GM18526 (cell line): ENCODE data around the gene MOXD1.

Experiments
- POLR2A ChIP-seq: IDR thresholded peaks from 3 replicates; pipeline ENCODE4 v1.6.1; 2011; ENCODE audit not compliant: insufficient read length; ENCODE audit errors: extremely low read depth

MOXD1 gene

DNA sequence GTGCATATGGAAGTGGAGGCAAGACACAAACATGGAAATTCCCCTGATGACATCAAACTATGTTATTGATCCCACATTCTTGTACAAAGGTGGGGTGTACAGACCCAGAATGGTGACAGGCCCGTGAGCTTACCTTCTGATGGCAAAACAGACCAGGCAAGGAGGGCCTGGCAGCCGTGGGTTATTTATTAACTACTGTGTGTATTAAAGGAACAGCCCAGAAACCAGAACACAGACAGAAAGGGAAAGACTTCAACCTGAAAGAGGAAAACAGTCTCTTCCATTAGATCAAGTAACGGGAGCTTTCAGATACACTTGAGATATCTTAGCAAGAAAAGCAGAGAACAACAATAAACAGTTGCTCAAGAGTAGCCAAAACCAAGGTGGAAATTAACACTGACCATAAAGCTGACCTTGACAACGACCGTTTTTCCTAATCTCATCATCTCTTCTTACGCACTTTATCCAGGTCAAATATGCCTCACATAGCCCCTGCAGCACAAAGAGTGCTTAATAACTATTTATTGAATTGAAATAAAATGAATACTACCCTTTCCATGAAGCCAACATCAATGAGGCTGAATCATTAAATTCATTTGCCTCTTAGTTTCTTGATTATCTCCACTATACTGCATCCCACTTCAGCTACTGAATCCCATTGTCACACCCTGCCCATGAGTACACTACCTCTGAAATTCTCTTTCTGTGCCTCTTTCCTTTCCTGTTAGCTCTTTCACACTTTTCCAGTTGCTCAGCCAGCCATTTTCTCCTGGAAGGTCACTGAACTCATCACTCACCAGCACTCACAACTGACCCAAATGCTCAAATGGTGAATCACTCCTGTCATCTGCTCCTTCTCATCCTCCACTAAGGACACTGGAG is 67.4 kb downstream of the MOXD1 start:
- TF ChIP-seq POLR2A: no peak

DNA sequence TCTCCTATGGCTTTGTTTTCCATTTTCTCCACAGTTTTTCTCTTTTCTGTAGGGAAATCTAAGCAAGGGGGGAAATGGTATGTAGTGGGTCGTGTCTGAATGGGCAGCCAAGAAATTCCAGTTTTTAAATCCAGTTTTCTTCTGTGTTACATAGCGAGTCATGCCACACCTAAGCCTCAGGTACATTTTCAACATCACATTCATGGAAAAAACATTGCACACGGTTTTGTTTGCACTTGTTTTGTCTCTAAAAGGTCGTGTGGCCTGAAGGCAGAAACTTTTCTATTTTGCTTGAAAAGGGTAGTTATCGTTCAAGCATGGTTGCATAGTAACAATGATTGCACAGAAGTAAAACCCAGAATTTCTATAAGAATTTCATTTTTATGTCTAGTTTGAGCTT is 70.5 kb downstream of the MOXD1 start:
- no peak for TF ChIP-seq POLR2A

DNA sequence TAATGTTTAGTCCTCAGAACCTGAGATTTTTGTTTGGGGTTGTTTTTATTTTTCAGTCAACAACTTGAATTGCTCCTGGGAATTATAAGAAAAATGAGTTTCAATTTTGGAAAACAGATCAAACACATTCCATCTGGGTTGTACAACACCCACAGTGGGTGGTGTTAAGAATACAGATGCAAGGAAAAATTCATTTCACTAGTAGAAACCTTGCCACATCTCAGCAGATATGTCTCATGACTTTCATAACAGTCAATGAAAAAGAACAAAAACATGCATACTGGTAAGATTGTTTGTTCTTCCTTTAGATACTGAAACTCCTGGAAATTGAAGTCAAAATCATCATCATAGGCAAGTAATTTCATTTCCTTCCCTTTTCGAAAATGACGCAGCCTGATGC is 78.9 kb downstream of the MOXD1 start:
- no peak for TF ChIP-seq POLR2A

DNA sequence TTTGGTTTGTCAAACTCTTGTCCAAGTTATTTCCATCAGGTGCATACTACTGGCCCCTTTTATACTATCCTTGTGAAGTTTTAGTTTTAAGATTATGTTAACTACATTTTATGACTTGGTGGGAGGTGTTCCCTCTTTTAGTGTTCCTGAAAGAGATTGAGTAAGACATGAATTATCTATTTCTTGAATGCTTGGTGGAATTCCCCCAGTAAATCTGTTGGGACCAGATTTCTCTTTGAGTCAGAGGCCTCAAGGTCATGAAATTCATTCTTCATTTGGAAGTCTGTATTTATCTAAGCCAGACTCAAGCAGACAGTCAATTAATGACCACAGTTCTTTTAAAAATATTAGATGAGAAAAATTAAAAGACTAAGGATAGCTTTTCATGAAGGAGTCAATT is 81.3 kb downstream of the MOXD1 start:
- TF ChIP-seq POLR2A: no peak

DNA sequence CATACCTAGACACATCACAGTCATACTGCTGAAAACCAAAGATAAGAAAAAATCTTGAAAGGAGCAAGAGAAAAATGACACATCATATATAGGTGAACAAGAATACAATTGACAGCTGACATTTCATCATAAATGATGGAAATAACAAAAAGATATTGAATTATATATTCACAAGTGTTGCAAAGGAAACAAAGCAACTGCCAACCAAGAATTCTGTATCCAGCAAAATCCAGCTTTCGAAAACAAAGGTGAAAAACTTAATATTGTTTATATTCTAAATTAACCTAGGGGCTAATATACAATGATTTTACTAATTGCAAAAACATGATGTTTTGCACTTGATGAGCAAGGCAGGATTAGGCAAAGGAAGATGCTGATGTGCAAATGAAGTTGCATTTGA is 84.3 kb downstream of the MOXD1 start:
- no peak for TF ChIP-seq POLR2A

DNA sequence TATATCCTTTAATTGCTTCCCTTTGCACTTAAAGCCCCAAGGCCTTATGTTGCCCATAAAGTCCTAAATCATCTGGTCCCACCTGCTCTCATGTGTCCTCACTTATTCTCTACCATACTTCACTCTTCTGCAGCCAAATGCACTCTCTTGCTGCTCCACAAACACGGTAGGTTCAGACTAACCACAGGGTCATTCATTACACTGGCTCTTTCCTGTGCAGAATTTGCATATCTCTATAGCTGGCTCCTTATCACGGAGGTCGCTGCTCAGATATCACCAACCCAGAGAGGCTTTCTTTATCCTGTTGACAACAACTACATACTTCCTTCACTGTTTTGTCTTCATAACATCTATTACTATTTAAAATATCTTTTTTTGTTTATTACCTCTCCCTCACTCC is 86.8 kb downstream of the MOXD1 start:
- no peak for TF ChIP-seq POLR2A

DNA sequence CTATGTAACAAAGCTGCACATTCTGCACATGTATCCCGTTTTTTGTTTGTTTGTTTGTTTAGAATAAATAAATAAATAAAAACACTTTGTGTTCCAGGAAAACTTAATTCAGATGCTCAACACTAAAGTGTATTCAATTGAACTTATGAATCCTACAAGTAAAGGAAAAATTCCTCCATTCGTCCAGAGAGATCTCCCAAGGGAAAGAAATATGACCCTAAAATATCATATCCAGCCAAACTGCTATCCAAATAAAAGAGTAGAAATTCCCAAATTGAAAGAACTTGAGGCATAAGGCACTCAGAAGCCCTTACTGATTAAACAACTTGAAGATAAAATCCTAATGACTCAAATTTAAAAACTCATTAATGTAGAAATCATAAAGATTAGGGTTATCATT is 90.4 kb downstream of the MOXD1 start:
- no peak for TF ChIP-seq POLR2A

DNA sequence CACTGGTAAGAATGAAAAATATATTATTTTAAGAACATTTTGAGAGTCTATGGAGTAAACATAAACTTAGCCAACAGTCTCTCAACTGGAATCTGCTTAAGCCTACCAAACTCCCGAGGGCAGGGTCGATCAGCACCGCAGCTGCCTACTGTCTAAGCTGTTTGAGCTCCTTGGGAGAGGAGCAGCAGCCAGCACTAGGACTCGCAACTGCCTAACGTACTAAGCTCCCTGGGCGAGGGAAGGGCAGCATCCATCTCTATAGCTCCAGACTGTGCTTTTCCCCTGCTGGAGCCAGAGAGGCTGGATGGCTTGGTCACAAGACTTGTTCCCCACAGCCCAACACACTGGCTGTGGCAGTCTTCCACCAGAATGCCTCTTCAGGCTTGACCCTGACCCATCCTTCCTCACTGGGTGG is 96.4 kb downstream of the MOXD1 start:
- TF ChIP-seq POLR2A: no peak

DNA sequence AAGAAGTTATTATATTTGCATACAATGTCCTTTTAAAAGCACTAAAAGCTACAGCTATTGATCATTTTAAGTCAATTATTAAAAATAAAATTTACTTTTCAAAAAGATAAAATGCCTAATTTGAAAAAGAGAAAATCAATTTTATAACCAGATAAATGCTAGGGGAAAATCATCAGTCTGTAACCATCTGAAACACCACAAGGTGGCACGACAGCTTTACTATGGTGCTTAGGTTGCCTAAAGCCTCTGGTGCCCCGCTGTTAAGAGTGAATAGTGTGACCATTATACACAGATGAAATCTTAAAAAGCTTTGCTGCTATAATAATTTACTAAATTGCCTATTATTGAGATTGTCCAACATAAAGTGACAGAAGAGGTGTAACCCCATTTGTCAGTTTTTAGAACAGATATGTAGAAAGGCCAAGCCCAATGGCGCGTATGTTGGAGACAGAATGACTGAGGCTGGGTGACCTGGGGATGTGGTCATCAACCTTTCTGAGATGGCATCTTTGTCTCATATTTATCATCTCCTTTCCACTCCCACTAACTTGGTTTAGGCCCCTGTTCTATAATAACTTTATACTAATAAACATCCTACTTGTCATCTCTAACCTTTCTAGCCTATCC is 100.8 kb downstream of the MOXD1 start:
- no peak for TF ChIP-seq POLR2A

DNA sequence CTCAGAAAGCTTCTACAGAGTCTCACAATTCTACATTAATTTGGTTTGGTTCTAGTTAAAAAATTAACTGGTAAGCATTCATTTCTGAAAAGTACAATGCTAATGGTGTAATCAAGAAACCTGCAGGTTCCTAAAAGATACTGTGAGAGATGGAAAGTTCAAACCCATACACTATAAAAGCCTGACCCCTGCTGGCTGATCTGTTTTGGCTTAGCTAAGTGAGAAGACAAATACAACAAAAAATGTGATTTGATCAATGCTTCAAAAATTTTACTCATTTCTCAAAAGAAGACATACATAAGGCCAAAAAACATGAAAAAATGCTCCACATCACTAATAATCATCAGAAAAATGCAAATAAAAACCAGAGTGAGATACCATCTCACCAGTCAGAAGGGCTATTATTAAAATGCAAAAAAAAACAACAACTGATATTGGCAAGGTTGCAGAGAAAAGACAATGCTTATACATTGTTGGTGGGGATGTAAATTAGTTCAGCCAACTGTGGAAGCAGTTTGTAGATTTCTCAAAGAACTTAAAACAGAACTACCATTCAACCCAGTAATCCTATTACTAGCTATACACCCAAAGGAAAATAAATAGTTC is 102.8 kb downstream of the MOXD1 start:
- no peak for TF ChIP-seq POLR2A

DNA sequence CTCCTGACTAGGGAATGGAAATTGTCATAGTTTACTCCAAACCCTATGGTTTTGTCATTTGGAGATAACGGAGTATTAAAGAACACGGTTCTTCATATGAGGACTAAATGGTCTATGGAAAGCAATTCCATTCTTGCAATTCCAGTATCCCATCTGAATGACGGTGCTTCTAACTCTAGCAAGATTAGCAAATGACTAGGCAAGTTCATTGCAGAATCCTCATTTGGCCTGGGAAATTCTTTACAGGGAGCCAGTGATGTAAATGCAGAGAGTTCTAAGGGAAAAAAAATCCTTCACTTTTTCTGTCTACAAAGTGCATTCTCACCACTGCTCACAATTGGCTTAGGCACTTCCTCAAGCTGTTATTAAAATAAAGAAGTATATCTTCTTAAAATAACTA is 111.5 kb downstream of the MOXD1 start:
- no peak for TF ChIP-seq POLR2A

DNA sequence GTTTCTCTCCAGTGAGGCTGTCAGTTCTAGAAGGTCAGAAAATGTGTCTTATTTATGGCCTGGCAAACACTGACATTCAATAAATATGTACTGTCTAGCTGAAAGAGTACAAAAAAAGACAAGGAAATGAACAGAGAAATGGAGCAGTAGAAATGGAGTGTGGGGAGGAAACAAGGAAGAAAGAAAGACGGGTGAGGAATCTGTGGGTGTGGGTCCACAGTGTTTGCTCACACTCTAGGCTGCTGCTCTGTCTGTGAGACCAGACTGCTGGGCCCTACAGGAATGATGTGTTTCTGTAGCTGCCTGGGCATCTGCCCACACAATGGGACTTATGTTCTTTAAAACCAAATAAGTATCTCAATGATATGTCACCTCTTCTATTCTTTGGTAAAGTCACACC is 114.2 kb downstream of the MOXD1 start:
- TF ChIP-seq POLR2A: no peak

DNA sequence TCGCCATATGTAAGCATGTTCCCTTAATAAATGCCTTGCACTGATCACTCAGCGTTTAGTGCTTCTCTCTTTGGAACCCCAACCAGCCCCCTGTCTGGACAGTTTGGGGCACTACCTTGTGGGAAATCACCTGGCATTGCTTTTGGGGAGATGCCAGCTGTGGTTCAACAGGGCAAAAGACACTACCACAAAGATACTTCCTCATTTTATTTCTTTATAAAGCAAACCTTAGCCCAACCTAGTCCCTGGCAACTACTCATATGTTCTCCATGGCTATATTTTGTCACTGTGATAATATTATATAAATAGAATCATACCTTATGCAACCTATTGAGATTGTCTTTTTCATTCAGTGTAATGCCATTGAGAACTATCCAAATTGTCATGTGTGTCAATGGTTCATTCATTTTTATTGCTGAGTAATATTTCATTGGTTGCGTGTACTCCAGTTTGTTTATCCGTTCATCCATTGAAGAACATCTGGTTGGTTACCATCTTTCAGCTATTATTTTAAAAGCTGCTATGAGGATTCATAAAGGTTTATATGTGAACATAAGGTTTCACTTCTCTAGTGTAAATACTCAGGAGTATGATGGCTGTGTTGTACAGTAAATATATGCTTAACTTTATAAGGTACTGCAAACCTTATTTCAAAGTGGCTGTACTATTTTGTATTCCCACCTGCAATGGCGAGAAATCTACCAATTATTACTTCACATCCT is 114.8 kb downstream of the MOXD1 start:
- no peak for TF ChIP-seq POLR2A

DNA sequence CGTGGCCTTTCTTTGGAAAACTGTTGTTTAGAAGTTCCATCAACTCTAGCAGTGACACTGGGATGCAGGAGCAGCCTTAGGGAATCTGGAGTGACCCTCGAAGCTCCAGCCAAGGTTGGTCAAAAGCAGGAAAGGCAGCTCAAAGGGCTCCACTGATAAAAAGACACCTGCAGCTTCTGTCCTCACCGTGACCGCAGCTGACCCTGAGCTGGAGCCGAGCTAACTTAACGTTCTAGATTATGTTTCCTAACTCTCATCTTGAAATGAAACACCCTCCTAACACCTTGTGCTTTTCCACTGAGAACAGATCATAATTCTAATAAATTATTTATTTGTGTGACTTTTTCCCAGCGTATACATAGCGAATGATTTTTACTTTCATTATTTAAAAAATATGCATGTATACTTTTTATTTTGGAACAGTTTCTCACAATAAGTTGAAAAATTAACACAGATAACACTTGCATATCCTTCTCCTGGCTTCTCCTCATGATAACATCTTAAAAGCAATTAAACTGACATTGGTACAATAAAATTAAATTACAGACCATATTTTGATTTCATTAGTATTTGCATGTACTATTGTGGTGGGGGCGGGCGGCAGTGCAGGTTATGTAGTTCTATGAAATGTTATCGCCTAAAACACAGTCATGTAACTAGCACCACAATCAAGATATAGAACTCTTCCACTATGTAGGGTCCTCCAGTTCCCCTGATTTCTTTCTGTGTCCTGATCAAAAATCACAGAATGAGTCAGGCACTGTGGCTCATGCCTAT is 116.1 kb downstream of the MOXD1 start:
- TF ChIP-seq POLR2A: no peak

DNA sequence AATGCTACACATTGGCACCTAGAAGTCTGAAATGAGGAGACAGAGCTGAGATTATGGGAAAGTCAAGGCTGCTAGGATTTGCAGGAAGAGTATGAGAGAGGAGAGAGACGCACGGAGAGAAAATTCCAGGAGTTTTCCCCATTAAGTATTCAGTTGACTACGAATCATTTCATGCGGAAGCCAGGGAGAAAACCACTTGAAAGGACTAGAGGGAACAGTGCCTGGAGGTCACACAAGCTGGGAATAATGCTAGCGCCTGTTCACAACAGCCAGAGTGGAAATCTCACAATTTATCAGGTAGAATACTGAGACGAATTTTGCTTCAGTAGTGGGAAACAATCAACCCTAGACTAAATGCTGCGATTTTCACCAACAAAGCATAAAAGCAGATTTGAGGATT is 118.6 kb downstream of the MOXD1 start:
- TF ChIP-seq POLR2A: no peak
